K562 (cell line): ENCODE data around the gene CDC20. TPM values are rescaled to one million over a fixed set of nuclear protein-coding genes. Genes with fewer than 3 reads are reported as not detected.

Experiments
- AFF1 ChIP-seq, 2 experiments: fragments of 450-650 bp; IDR thresholded peaks; 2 replicates each; pipeline ENCODE4 v1.6.1; 2018; ENCODE audit warnings: mild to moderate bottlenecking in 2 of 2, low read depth in 1 of 2; ENCODE audit not compliant: partially characterized antibody in 2 of 2
- E2F4 ChIP-seq: sonication (generic); formaldehyde crosslinking; IDR thresholded peaks from 2 replicates; pipeline ENCODE4 v1.8.0; 2022; ENCODE audit warnings: mild to moderate bottlenecking, low read depth, missing genetic modification reagents
- EP300 ChIP-seq: IDR thresholded peaks from 2 replicates; pipeline ENCODE4 v1.6.1; 2012; ENCODE audit warnings: low read length, improper control_type of control experiment
- FOXO4 ChIP-seq: fragments of 450-650 bp; formaldehyde crosslinking; IDR thresholded peaks from 2 replicates; pipeline ENCODE4 v1.4.0; 2020; ENCODE audit warnings: mild to moderate bottlenecking, moderate library complexity
- JUNB ChIP-seq: fragments of 450-650 bp; formaldehyde crosslinking; conservative IDR thresholded peaks from 2 replicates; pipeline ENCODE4 v1.4.0; 2020; ENCODE audit warnings: mild to moderate bottlenecking
- JUND ChIP-seq, 2 experiments: IDR thresholded peaks; 2 replicates in 1 of 2; 3 replicates in 1 of 2; pipeline ENCODE4 v1.6.1; 2011; ENCODE audit warnings: borderline replicate concordance in 2 of 2, low read depth in 2 of 2, low read length in 2 of 2, improper control_type of control experiment in 1 of 2, missing biosample characterization in 1 of 2, missing genetic modification characterization in 1 of 2, missing genetic modification reagents in 1 of 2
- MBD2 ChIP-seq: sonication (generic); IDR thresholded peaks from 2 replicates; pipeline ENCODE4 v1.6.1; 2016; ENCODE audit warnings: low read depth, borderline replicate concordance
- PATZ1 ChIP-seq: fragments of 250-450 bp; sonication (Bioruptor Pico); IDR thresholded peaks from 2 replicates; pipeline ENCODE4 v1.5.0; 2020; ENCODE audit warnings: mild to moderate bottlenecking, borderline replicate concordance
- RNF219 ChIP-seq: fragments of 250-450 bp; sonication (Bioruptor Pico); IDR thresholded peaks from 2 replicates; pipeline ENCODE4 v1.5.0; 2022; ENCODE audit warnings: mild to moderate bottlenecking
- ZNF76 ChIP-seq: fragments of 250-450 bp; sonication (Bioruptor Pico); IDR thresholded peaks from 2 replicates; pipeline ENCODE4 v1.4.0; 2020; ENCODE audit warnings: mild to moderate bottlenecking, moderate library complexity, borderline replicate concordance
- polyA plus RNA-seq, 8 experiments: library from polyadenylated mRNA; depleted of rRNA in 4 of 8; stranded (reverse) in 5 of 8; unstranded in 3 of 8; fragments of >200 nt; fragmentation: Nextera tagmentation in 2 of 8; fragmentation: Illumina TruSeq in 1 of 8; extraction: Ambion mirVana in 2 of 8; extraction: Trizol in 1 of 8; gene quantifications; 2 replicates each; pipeline versions ENCODE4 v1.2.1 to v1.2.3, GENCODE V29; 2011 to 2014; ENCODE audit warnings: inconsistent platforms in 1 of 8, missing spikeins in 1 of 8
- total RNA-seq, 7 experiments: library from RNA; depleted of rRNA in 6 of 7; stranded (reverse); fragments of >200 nt in 6 of 7; fragmentation: Illumina TruSeq in 2 of 7; extraction: Trizol in 2 of 7; gene quantifications; 2 replicates each; pipeline versions ENCODE4 v1.2.1 to v1.2.3, GENCODE V29; 2011 to 2021; ENCODE audit warnings: low replicate concordance in 1 of 7

CDC20 gene
- total and polyA plus RNA-seq, 9 of the 15 experiments (the other 6 are each of a cell fraction or from before 2014, with no cell fraction given) = 45.2 to 224 (median 121) TPM

GRCh38 chr1:43358746-43359693, at the start of gene CDC20 (continued):
- TF ChIP-seq AFF1 (IDR thresholded peaks at IDR 0.05; ENCODE audit: low read depth in 1 of 2, partially characterized antibody in 2 of 2) (no peak), RNF219 (no peak), E2F4 (CRISPR knock-in tag) (peak; percentile 95), ZNF76 (CRISPR knock-in tag) (no peak), MBD2 (peak; percentile 86; the same call in 1 of the 2 replicates), JUNB (0 out of 2 replicates have a peak, but pooled peaks have one; percentile 35), FOXO4 (peak; percentile 82; the same call in 1 of the 2 replicates), JUND (IDR thresholded peaks at IDR 0.05; ENCODE audit: borderline replicate concordance, low read depth, low read length) (no peak; the same call in 1 of the 2 replicates), JUND (tag; IDR thresholded peaks at IDR 0.05; ENCODE audit: borderline replicate concordance, low read depth, low read length) (no peak), PATZ1 (no peak), EP300 (peak; percentile 56; the same call in 1 of the 2 replicates)
